Mucosa of descending colon (tissue), 3 donors: ENCODE data around the gene DSCAM. TPM values are rescaled to one million over a fixed set of nuclear protein-coding genes. Genes with fewer than 3 reads are reported as not detected.

Experiments used
- ATAC-seq: fragments of 200-7000 bp; cut with Tn5 transposase; one replicate; pipeline ENCODE4 v1.9.1; 2020; ENCODE audit warnings: mild to moderate bottlenecking, moderate library complexity
- DNase-seq, 3 donors: peaks; one replicate each; pipeline ENCODE4 v3.0.0-alpha.2; 2020
- H3K36me3 ChIP-seq: fragments of 200-600 bp; one replicate; pipeline ENCODE4 v1.8.0; 2021; ENCODE audit warnings: low read depth, mild to moderate bottlenecking
- H3K4me1 ChIP-seq: fragments of 200-600 bp; one replicate; pipeline ENCODE4 v1.8.0; 2021; ENCODE audit warnings: low read depth, mild to moderate bottlenecking
- H3K4me3 ChIP-seq: fragments of 200-600 bp; one replicate; pipeline ENCODE4 v1.8.0; 2021; ENCODE audit warnings: mild to moderate bottlenecking
- H3K9me3 ChIP-seq: fragments of 200-600 bp; one replicate; pipeline ENCODE4 v1.8.0; 2021; ENCODE audit warnings: mild to moderate bottlenecking
- intact Hi-C, 2 donors: fragments of 100-400 bp; cut with DNase I in 1 of 2; cut with micrococcal nuclease in 1 of 2; formaldehyde crosslinking; loops; one replicate each; pipeline versions ENCODE4 v1.11.0 to v1.11.1; 2022; cut with DNase I, micrococcal nuclease
- total RNA-seq, 3 donors: library from RNA; stranded (reverse); fragmentation: NEBNext Ultra II Directional in 2 of 3; extraction: Animal tissue kit (Norgen Biotek cat#: 25700) in 2 of 3; gene quantifications; one replicate each; pipeline versions ENCODE4 v1.2.1 to v1.2.4, GENCODE V29; 2021 to 2023
- TF ChIP-seq, protein P1 (sequence below): fragments of 200-600 bp; IDR thresholded peaks from one replicate; pipeline ENCODE4 v1.8.0; 2022; ENCODE audit warnings: antibody characterized with exemption, mild to moderate bottlenecking
- donor health status: DM: no; HTN: no; CAD: no; lungs with moderate emphysema.
- donor health status: DM: no; HTN: no; CAD: no.
- donor health status: DM: no; HTN: yes; CAD: no.

Gene DSCAM
- total RNA-seq, 3 donors from 2014 or later: 0.35 TPM; not detected in 2

DNA sequence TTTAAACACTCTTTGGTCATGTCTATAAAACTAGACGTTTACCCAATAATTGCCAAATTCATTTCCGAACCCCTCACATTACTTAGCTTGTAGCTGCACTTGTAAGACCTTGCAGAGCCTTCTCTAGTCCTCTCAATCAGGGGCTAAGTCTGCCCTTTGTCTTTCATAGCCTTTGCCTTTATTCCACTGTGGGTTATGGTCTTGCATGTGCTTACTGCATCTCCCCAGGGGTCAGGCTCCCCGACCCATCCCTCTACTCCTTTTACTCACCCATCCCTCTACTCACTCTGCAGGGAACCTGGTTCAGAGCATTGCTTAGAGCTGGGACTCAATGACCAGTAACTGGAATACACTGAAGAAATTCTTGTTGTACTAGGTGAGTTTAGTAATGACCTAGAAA is 744.3 kb downstream of the DSCAM start:
- TF ChIP-seq, protein P1, sequence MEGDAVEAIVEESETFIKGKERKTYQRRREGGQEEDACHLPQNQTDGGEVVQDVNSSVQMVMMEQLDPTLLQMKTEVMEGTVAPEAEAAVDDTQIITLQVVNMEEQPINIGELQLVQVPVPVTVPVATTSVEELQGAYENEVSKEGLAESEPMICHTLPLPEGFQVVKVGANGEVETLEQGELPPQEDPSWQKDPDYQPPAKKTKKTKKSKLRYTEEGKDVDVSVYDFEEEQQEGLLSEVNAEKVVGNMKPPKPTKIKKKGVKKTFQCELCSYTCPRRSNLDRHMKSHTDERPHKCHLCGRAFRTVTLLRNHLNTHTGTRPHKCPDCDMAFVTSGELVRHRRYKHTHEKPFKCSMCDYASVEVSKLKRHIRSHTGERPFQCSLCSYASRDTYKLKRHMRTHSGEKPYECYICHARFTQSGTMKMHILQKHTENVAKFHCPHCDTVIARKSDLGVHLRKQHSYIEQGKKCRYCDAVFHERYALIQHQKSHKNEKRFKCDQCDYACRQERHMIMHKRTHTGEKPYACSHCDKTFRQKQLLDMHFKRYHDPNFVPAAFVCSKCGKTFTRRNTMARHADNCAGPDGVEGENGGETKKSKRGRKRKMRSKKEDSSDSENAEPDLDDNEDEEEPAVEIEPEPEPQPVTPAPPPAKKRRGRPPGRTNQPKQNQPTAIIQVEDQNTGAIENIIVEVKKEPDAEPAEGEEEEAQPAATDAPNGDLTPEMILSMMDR: no peak
- intact Hi-C loops: no loop called here
- no peaks in the 10 kb centered on the region for H3K4me1 ChIP-seq
- no peak for DNase-seq
- H3K36me3 ChIP-seq: no peaks in the 10 kb centered on the region
- H3K9me3 ChIP-seq: no peaks in the 10 kb centered on the region
- H3K4me3 ChIP-seq: no peak overlapping the region
- ATAC-seq: no peak

DNA sequence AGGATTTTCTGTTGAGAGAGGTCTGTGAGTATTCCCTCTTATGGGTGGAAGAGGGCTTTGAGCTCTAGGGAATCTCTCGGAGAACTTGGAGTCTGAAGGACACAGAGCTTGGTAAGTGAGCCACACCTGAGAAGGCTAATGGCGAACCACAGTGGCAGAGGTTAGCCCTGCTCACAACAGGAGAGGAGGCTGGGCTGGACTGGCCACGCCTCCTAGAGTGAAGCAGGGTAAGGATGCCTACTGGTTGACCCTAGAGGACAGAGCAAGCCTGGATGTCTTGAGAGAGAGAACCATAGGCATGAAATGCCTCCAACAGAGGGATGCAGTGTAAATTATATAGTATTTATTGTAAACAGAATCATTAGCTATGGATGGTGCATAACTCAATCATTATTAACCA is 747.1 kb downstream of the DSCAM start:
- Histone ChIP-seq H3K4me3 (no peak overlapping the region), H3K36me3 (no peaks in the 10 kb centered on the region), H3K4me1 (no peaks in the 10 kb centered on the region), H3K9me3 (no peaks in the 10 kb centered on the region)
- intact Hi-C loops: no loop called here
- TF ChIP-seq, protein P1: no peak
- DNase-seq (no peak), ATAC-seq (no peak)

DNA sequence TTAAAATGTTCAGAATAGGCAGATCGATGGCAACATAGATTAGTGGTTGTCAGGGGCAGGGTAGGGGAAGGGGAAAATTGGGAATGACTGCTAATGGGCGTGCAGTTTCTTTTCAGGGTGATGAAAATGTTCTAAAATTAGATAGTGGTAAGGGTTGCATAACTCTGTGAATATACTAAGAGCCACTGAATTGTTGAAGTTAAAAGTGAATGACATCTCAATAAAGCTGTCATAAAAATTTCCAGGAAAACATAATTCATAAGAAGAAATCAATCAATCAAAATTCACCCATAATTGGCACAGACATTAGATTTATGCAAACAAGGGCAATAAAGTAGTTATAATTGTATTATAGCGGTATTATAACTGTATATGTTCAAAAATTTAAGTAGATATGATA is 751.5 kb downstream of the DSCAM start:
- Histone ChIP-seq H3K36me3 (no peaks in the 10 kb centered on the region), H3K4me3 (no peak overlapping the region), H3K4me1 (no peaks in the 10 kb centered on the region), H3K9me3 (no peaks in the 10 kb centered on the region)
- ATAC-seq: no peak
- no peak for DNase-seq
- intact Hi-C loops: no loop called here
- TF ChIP-seq, protein P1: no peak

DNA sequence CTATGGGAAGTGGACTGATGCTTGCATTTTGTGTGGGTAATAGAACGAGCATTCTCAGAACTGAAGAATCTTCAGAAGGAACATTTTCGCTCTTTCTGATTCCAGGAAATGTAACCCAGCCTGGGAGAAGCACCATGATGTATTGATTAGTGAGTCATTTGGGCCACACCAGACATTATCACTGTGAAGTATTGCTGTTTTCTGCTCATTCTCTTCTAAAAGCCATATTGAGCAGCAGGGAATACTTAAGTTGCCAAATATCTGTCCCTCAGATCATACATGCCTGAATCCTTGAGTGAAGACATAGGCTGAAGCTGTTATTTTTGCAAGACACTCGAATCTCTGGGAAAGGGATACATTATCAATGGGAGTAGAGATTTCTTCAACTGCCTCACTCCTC is 766.6 kb downstream of the DSCAM start:
- DNase-seq: no peak
- Histone ChIP-seq H3K9me3 (no peaks in the 10 kb centered on the region), H3K4me1 (no peaks in the 10 kb centered on the region), H3K4me3 (no peak overlapping the region), H3K36me3 (no peaks in the 10 kb centered on the region)
- TF ChIP-seq, protein P1: no peak
- intact Hi-C loops: no loop called here
- no peak for ATAC-seq

DNA sequence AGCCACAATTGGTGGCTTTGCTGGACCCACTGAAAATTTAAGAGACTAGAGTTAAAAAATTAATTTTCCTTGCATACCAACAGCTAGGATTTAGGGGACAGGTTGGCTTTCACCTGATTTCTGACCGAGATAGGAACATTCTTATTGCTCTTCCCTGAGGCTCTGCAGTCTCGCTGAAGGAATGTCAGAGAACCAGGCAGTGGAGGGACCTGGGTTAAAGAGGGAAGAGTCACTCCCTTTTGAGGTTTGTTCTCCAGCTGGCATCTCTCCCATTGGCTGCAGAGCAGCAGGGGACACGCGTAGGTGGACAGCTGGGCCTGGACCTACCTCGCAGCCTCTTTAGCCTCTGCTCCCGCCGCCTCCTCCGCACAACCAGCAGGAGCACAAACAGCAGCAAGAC is 772.2 kb downstream of the DSCAM start:
- no peak overlapping the region for H3K4me3 ChIP-seq
- TF ChIP-seq, protein P1: no peak
- H3K9me3 ChIP-seq: no peaks in the 10 kb centered on the region
- ATAC-seq: no peak
- H3K36me3 ChIP-seq: no peaks in the 10 kb centered on the region
- no peak for DNase-seq
- no peaks in the 10 kb centered on the region for H3K4me1 ChIP-seq
- intact Hi-C loops: no loop called here

DNA sequence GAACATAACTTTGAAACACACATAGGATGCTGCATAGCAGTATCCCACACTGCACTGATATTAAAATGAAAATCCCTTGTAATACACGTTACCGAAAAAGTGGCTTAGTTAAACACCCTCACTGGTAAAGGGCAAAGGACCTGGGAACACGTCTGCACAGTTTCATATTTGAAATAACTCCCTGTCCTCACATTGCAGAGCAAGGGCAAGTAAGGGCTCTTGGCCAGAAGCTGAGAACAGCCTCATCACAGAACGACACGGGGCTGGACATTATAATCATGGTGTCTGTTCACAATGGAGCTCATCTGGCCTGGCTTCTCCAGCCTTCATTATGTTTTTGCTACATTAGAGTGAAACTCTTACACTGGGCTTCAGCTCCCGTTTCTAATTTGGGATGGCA is 772.8 kb downstream of the DSCAM start:
- ATAC-seq (no peak), DNase-seq (no peak)
- H3K4me3 ChIP-seq: no peak overlapping the region
- intact Hi-C loops: no loop called here
- no peaks in the 10 kb centered on the region for H3K36me3 ChIP-seq
- TF ChIP-seq, protein P1: no peak
- H3K9me3 ChIP-seq: no peaks in the 10 kb centered on the region
- H3K4me1 ChIP-seq: no peaks in the 10 kb centered on the region
